GM12878 (cell line): ENCODE data around the gene RPS8. TPM values are rescaled to one million over a fixed set of nuclear protein-coding genes. Genes with fewer than 3 reads are reported as not detected.
A peak's percentile ranks its signal among the peaks of the same experiment; 100 is the strongest.

Experiments used
- BHLHE40 ChIP-seq, 2 experiments: fragments of 450-650 bp in 1 of 2; IDR thresholded peaks; 2 replicates each; pipeline ENCODE4 v1.6.1; 2011 to 2017; ENCODE audit warnings: low read depth in 2 of 2, borderline replicate concordance in 1 of 2, improper control_type of control experiment in 1 of 2, low read length in 1 of 2, mild to moderate bottlenecking in 1 of 2
- CREM ChIP-seq: IDR thresholded peaks from 2 replicates; pipeline ENCODE4 v1.6.1; 2014; ENCODE audit warnings: antibody characterized with exemption, low read depth
- ESRRA ChIP-seq: IDR thresholded peaks from 2 replicates; pipeline ENCODE4 v1.6.1; 2012; ENCODE audit warnings: mild to moderate bottlenecking, low read length, improper control_type of control experiment
- HDGF ChIP-seq: fragments of 450-650 bp; IDR thresholded peaks from 2 replicates; pipeline ENCODE4 v1.6.1; 2016; ENCODE audit warnings: antibody characterized with exemption
- IKZF1 ChIP-seq: fragments of 450-650 bp; conservative IDR thresholded peaks from 2 replicates; pipeline ENCODE4 v1.6.1; 2017; ENCODE audit warnings: antibody characterized with exemption, mild to moderate bottlenecking
- IKZF2 ChIP-seq, 2 experiments: fragments of 450-650 bp; IDR thresholded peaks; 2 replicates each; pipeline ENCODE4 v1.6.1; 2017; ENCODE audit warnings: mild to moderate bottlenecking in 2 of 2, moderate library complexity in 2 of 2
- IRF5 ChIP-seq: fragments of 450-650 bp; IDR thresholded peaks from 2 replicates; pipeline ENCODE4 v1.6.1; 2017; ENCODE audit warnings: borderline replicate concordance
- NFIC ChIP-seq: IDR thresholded peaks from 2 replicates; pipeline ENCODE4 v1.6.1; 2012; ENCODE audit warnings: low read depth, mild to moderate bottlenecking, inconsistent platforms, low read length, moderate library complexity
- NRF1 ChIP-seq: conservative IDR thresholded peaks from 2 replicates; pipeline ENCODE4 v1.6.1; 2011; ENCODE audit warnings: mild to moderate bottlenecking, low read depth, low read length, improper control_type of control experiment
- RFX5 ChIP-seq: IDR thresholded peaks from 2 replicates; pipeline ENCODE4 v1.6.1; 2011; ENCODE audit warnings: low read depth, low read length, improper control_type of control experiment
- SKIL ChIP-seq: fragments of 450-650 bp; IDR thresholded peaks from 2 replicates; pipeline ENCODE4 v1.6.1; 2017; ENCODE audit warnings: mild to moderate bottlenecking, low read depth, inconsistent platforms; ENCODE audit not compliant: poor library complexity, severe bottlenecking
- SREBF2 ChIP-seq: IDR thresholded peaks from 2 replicates; pipeline ENCODE4 v1.6.1; 2012; ENCODE audit warnings: mild to moderate bottlenecking, low read length
- STAT1 ChIP-seq: fragments of 450-650 bp; conservative IDR thresholded peaks from 2 replicates; pipeline ENCODE4 v1.6.1; 2014; ENCODE audit warnings: antibody characterized with exemption, mild to moderate bottlenecking
- TCF12 ChIP-seq: IDR thresholded peaks from 2 replicates; pipeline ENCODE4 v1.6.1; 2011; ENCODE audit warnings: low read depth, mild to moderate bottlenecking, low read length
- ZBED1 ChIP-seq: IDR thresholded peaks from 2 replicates; pipeline ENCODE4 v1.6.1; 2016; ENCODE audit warnings: borderline replicate concordance
- ZNF384 ChIP-seq: IDR thresholded peaks from 2 replicates; pipeline ENCODE4 v1.6.1; 2012; ENCODE audit warnings: low read depth, mild to moderate bottlenecking, low read length, improper control_type of control experiment, borderline replicate concordance
- ZNF592 ChIP-seq: fragments of 450-650 bp; IDR thresholded peaks from 2 replicates; pipeline ENCODE4 v1.6.1; 2017; ENCODE audit warnings: mild to moderate bottlenecking, moderate library complexity
- ZNF622 ChIP-seq: fragments of 450-650 bp; IDR thresholded peaks from 2 replicates; pipeline ENCODE4 v1.6.1; 2017; ENCODE audit warnings: mild to moderate bottlenecking, inconsistent platforms
- polyA plus RNA-seq, 11 experiments: library from polyadenylated mRNA; depleted of rRNA in 4 of 11; unstranded in 6 of 11; stranded (reverse) in 5 of 11; fragments of >200 nt; fragmentation: Nextera tagmentation in 4 of 11; fragmentation: Illumina TruSeq in 1 of 11; extraction: Ambion mirVana in 4 of 11; extraction: Trizol in 1 of 11; gene quantifications; 1 replicate in 1 of 11; 2 replicates in 10 of 11; pipeline versions ENCODE4 v1.2.1 to v1.2.3, GENCODE V29; 2011 to 2016; ENCODE audit warnings: inconsistent platforms in 2 of 11, missing spikeins in 2 of 11, low read depth in 1 of 11
- total RNA-seq, 4 experiments: library from RNA; depleted of rRNA in 3 of 4; stranded (reverse); fragments of >200 nt in 3 of 4; fragmentation: Illumina TruSeq in 1 of 4; extraction: Trizol in 1 of 4; gene quantifications; 2 replicates each; pipeline versions ENCODE4 v1.2.1 to v1.2.3, GENCODE V29; 2013 to 2021
- TF ChIP-seq, protein P1 (sequence below): fragments of 150-350 bp; IDR thresholded peaks from 2 replicates; pipeline ENCODE4 v1.6.1; 2016; ENCODE audit warnings: low read depth, low read length

RPS8 gene
- total and polyA plus RNA-seq, 10 of the 15 experiments (the other 5 are each of a cell fraction or from before 2014, with no cell fraction given), result 1,296 to 3,461 (median 2,877) TPM

DNA sequence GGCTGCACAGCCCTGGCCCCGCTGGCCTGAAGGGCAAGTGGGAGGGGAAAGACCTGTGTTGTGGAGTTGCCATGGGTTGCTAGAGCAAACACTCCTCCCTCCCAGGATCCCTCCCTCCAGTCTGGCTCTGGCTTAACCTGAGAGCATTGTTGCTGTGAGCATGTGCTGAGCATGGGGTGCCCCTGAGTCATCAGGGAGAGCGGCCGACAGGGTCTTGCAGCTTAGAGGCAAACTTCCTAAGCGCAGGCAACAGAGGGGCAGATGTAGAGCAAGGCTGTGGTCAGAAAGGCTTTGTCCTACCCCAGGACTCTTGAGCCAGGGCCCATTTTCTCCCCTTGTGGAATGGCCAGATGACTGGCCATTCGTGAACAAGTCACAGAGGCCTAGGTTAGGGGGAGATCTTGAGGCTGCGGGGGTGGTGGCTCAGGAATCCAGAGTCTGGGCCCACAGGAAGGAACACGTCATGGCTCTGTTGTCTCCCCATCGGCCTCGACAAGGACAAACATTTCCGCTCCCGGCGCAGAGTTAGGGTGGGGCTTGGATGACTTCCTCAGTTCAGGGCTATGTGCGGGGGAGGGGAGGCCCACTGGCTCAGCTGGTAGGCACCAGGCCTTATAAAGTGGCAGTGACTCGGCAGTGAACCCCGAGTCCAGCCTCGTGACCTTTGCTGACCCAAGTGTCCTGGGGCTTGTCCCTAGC, 32.2 kb downstream of the RPS8 start (continued):
- peak; percentile 44; the same call in 1 of the 2 replicates for TF ChIP-seq ZNF592
- no peak for TF ChIP-seq NRF1
- TF ChIP-seq RFX5, result peak; percentile 78
- TF ChIP-seq ZBED1, result no peak
- no peak for TF ChIP-seq ESRRA
- no peak for TF ChIP-seq NFIC
- TF ChIP-seq ZNF384, result no peak
- peak; percentile 80; the same call in 1 of the 2 replicates for TF ChIP-seq STAT1
- peak; percentile 32 to 46; a peak in 1 of 4 replicates for TF ChIP-seq BHLHE40 (IDR thresholded peaks at IDR 0.05; ENCODE audit: borderline replicate concordance in 1 of 2, low read depth in 2 of 2, low read length in 1 of 2)
- peak; percentile 65 for TF ChIP-seq SKIL
- TF ChIP-seq IKZF1, result 0 out of 2 replicates have a peak, but pooled peaks have one; percentile 62
- TF ChIP-seq, protein P1, sequence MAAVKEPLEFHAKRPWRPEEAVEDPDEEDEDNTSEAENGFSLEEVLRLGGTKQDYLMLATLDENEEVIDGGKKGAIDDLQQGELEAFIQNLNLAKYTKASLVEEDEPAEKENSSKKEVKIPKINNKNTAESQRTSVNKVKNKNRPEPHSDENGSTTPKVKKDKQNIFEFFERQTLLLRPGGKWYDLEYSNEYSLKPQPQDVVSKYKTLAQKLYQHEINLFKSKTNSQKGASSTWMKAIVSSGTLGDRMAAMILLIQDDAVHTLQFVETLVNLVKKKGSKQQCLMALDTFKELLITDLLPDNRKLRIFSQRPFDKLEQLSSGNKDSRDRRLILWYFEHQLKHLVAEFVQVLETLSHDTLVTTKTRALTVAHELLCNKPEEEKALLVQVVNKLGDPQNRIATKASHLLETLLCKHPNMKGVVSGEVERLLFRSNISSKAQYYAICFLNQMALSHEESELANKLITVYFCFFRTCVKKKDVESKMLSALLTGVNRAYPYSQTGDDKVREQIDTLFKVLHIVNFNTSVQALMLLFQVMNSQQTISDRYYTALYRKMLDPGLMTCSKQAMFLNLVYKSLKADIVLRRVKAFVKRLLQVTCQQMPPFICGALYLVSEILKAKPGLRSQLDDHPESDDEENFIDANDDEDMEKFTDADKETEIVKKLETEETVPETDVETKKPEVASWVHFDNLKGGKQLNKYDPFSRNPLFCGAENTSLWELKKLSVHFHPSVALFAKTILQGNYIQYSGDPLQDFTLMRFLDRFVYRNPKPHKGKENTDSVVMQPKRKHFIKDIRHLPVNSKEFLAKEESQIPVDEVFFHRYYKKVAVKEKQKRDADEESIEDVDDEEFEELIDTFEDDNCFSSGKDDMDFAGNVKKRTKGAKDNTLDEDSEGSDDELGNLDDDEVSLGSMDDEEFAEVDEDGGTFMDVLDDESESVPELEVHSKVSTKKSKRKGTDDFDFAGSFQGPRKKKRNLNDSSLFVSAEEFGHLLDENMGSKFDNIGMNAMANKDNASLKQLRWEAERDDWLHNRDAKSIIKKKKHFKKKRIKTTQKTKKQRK, result no peak
- TF ChIP-seq ZNF622, result no peak
- no peak for TF ChIP-seq IRF5
- TF ChIP-seq TCF12, result no peak
- peak; percentile 25; the same call in 1 of the 2 replicates for TF ChIP-seq SREBF2
- TF ChIP-seq CREM, result peak; percentile 67; the same call in 1 of the 2 replicates
- TF ChIP-seq HDGF, result peak; percentile 11
- peak; percentile 48 to 52; a peak in 2 of 4 replicates for TF ChIP-seq IKZF2 (IDR thresholded peaks at IDR 0.05)
